CD4-positive, alpha-beta memory T cell (primary cell): ENCODE data around the gene SERPINA6. TPM values are rescaled to one million over a fixed set of nuclear protein-coding genes. Genes with fewer than 3 reads are reported as not detected.
"Not testable (repeated sequence)": the region's sequence is repeated elsewhere in the genome, so short reads cannot be mapped to it uniquely, and the experiment has no call there.

Experiments
- CTCF ChIA-PET: fragments of 350-600 bp; sonication (Branson Sonifier 250); formaldehyde crosslinking; loops from one replicate; lab custom pipeline; 2021; ENCODE audit warnings: inconsistent platforms; ENCODE audit not compliant: partially characterized antibody; lab: Charles Lee
- POLR2A ChIA-PET: fragments of 350-600 bp; sonication (Branson Sonifier 250); formaldehyde crosslinking; loops from one replicate; lab custom pipeline; 2021; ENCODE audit not compliant: partially characterized antibody; lab: Charles Lee
- DNase-seq, 5 donors: peaks; one replicate each; pipeline versions ENCODE4 v3.0.0 to v3.0.0-alpha.2; 2020 to 2022; ENCODE audit warnings: mixed read lengths in 1 of 5
- H3K27ac ChIP-seq: one replicate; pipeline ENCODE4 v1.7.0; 2013; ENCODE audit warnings: low read depth, low read length
- H3K27me3 ChIP-seq: 2 replicates; pipeline ENCODE4 v1.7.0; 2013; ENCODE audit warnings: mild to moderate bottlenecking, low read length, moderate library complexity; ENCODE audit not compliant: insufficient read depth
- H3K36me3 ChIP-seq: 2 replicates; pipeline ENCODE4 v1.7.0; 2013; ENCODE audit warnings: mild to moderate bottlenecking, low read length, moderate library complexity; ENCODE audit not compliant: insufficient read depth
- H3K4me1 ChIP-seq: 2 replicates; pipeline ENCODE4 v1.7.0; 2013; ENCODE audit warnings: mild to moderate bottlenecking, low read length, moderate library complexity; ENCODE audit not compliant: insufficient read depth
- H3K4me3 ChIP-seq, 2 donors: one replicate each; pipeline ENCODE4 v1.7.0; 2013; ENCODE audit warnings: low read length in 2 of 2, mild to moderate bottlenecking in 1 of 2
- H3K9me3 ChIP-seq, 2 donors: one replicate each; pipeline ENCODE4 v1.7.0; 2013; ENCODE audit warnings: low read length in 2 of 2, control low read depth in 1 of 2; ENCODE audit not compliant: control insufficient read depth in 1 of 2
- H3K27ac Mint-ChIP-seq, 7 donors: one replicate each; pipeline ENCODE4 v1.8.0; 2020 to 2021; ENCODE audit warnings: mixed read lengths in 7 of 7, mild to moderate bottlenecking in 6 of 7, inconsistent platforms in 3 of 7, moderate library complexity in 3 of 7
- H3K27me3 Mint-ChIP-seq, 2 donors: one replicate each; pipeline ENCODE4 v1.8.0; 2020 to 2021; ENCODE audit warnings: mixed read lengths in 2 of 2
- H3K36me3 Mint-ChIP-seq, 2 donors: one replicate each; pipeline ENCODE4 v1.8.0; 2020 to 2021; ENCODE audit warnings: mixed read lengths in 2 of 2, inconsistent platforms in 1 of 2, mild to moderate bottlenecking in 1 of 2
- H3K4me1 Mint-ChIP-seq, 4 donors: one replicate each; pipeline ENCODE4 v1.8.0; 2020 to 2021; ENCODE audit warnings: mixed read lengths in 4 of 4, mild to moderate bottlenecking in 1 of 4
- H3K4me3 Mint-ChIP-seq, 8 donors: one replicate each; pipeline ENCODE4 v1.8.0; 2020 to 2021; ENCODE audit warnings: mixed read lengths in 8 of 8, mild to moderate bottlenecking in 7 of 8, moderate library complexity in 6 of 8, inconsistent platforms in 3 of 8
- H3K9me3 Mint-ChIP-seq, 8 donors: one replicate each; pipeline ENCODE4 v1.8.0; 2020 to 2021; ENCODE audit warnings: mixed read lengths in 8 of 8, mild to moderate bottlenecking in 5 of 8, inconsistent platforms in 3 of 8, moderate library complexity in 1 of 8
- intact Hi-C: fragments of 100-400 bp; cut with micrococcal nuclease; formaldehyde crosslinking; loops from one replicate; pipeline ENCODE4 v1.15.1; 2023
- polyA plus RNA-seq, 2 donors: library from polyadenylated mRNA; unstranded; fragments of 300-500 nt; fragmentation: Illumina TruSeq; gene quantifications; one replicate each; pipeline ENCODE4 v1.2.3, GENCODE V29; 2021
- total RNA-seq, 2 experiments: library from RNA; stranded (reverse); gene quantifications; one replicate each; pipeline ENCODE4 v1.2.3, GENCODE V29; 2021

The SERPINA6 gene
- total and polyA plus RNA-seq, 4 experiments from 2014 or later = not detected

- intact Hi-C loops = no loop called here
- Mint-ChIP-seq H3K4me3 (no peak overlapping the region), H3K36me3 (no peaks in the 10 kb centered on the region), H3K4me1 (peaks cover 10 to 31% (median 17%) of the 10 kb centered on the region in 4 donors), H3K27me3 (peaks cover 0 to 5% of the 10 kb centered on the region in 2 donors), H3K27ac (peak overlapping the region in 2 of 7 donors; percentile 38 to 64), H3K9me3 (peaks cover 0 to 8% (median 3%) of the 10 kb centered on the region in 8 donors)
- Histone ChIP-seq H3K27ac (no peak overlapping the region), H3K4me1 (peaks cover 18% of the 10 kb centered on the region), H3K27me3 (no peaks in the 10 kb centered on the region), H3K9me3 (no peaks in the 10 kb centered on the region), H3K4me3 (no peak overlapping the region), H3K36me3 (no peaks in the 10 kb centered on the region)
- ChIA-PET CTCF (no interaction called here), POLR2A (no interaction called here)
- no peak for DNase-seq
Measured at GRCh38 chr14:94349276-94349675, 26.1 kb upstream of the SERPINA6 start.

- peaks cover 18% of the 10 kb centered on the region for H3K4me1 ChIP-seq
- Mint-ChIP-seq H3K27me3 (peaks cover 0 to 5% of the 10 kb centered on the region in 2 donors), H3K4me1 (peaks cover 10 to 31% (median 17%) of the 10 kb centered on the region in 4 donors), H3K9me3 (peaks cover 0 to 8% (median 2%) of the 10 kb centered on the region in 8 donors), H3K27ac (peak overlapping the region in 1 of 7 donors; percentile 38), H3K36me3 (no peaks in the 10 kb centered on the region), H3K4me3 (no peak overlapping the region)
- no peak overlapping the region for H3K4me3 ChIP-seq
- no peaks in the 10 kb centered on the region for H3K36me3 ChIP-seq
- intact Hi-C loops = no loop called here
- DNase-seq = no peak
- H3K9me3 ChIP-seq = no peaks in the 10 kb centered on the region
- no peaks in the 10 kb centered on the region for H3K27me3 ChIP-seq
- POLR2A ChIA-PET = no interaction called here
- CTCF ChIA-PET = no interaction called here
- no peak overlapping the region for H3K27ac ChIP-seq
Measured at GRCh38 chr14:94348836-94349235, 25.7 kb upstream of the SERPINA6 start.

GRCh38 chr14:94346841-94347240 lies 23.7 kb upstream of the SERPINA6 start:
- H3K4me1 Mint-ChIP-seq = peaks cover 13 to 42% (median 19%) of the 10 kb centered on the region in 4 donors
- Histone ChIP-seq H3K4me1 (peaks cover 18% of the 10 kb centered on the region), H3K27me3 (no peaks in the 10 kb centered on the region), H3K9me3 (no peaks in the 10 kb centered on the region), H3K4me3 (no peak overlapping the region), H3K27ac (peak overlapping the region; percentile 68), H3K36me3 (no peaks in the 10 kb centered on the region)
- no peak for DNase-seq
- H3K9me3 Mint-ChIP-seq = peaks cover 0 to 4% (median 2%) of the 10 kb centered on the region in 8 donors
- intact Hi-C loops = no loop called here
- ChIA-PET CTCF (no interaction called here), POLR2A (no interaction called here)
- peaks cover 0 to 5% of the 10 kb centered on the region in 2 donors for H3K27me3 Mint-ChIP-seq
- peak overlapping the region in 5 of 8 donors; percentile 3 to 80 (median 43) for H3K4me3 Mint-ChIP-seq
- peak overlapping the region; percentile 82 to 91 (median 89) for H3K27ac Mint-ChIP-seq
- H3K36me3 Mint-ChIP-seq = no peaks in the 10 kb centered on the region

- Mint-ChIP-seq H3K4me1 (peaks cover 16 to 47% (median 20%) of the 10 kb centered on the region in 4 donors), H3K27ac (peak overlapping the region; percentile 82 to 91 (median 89)), H3K4me3 (peak overlapping the region in 6 of 8 donors; percentile 3 to 80 (median 32))
- H3K27me3 Mint-ChIP-seq, CTCF ChIA-PET, POLR2A ChIA-PET, H3K9me3 Mint-ChIP-seq, H3K9me3 ChIP-seq, H3K4me3 ChIP-seq, H3K36me3 Mint-ChIP-seq, intact Hi-C loops, H3K27me3 ChIP-seq, H3K36me3 ChIP-seq: not testable (repeated sequence)
- peak; percentile 38 to 91 (median 53) for DNase-seq
- Histone ChIP-seq H3K4me1 (peaks cover 18% of the 10 kb centered on the region), H3K27ac (peak overlapping the region; percentile 68)
Measured at GRCh38 chr14:94346065-94346786, 23.1 kb upstream of the SERPINA6 start.

GRCh38 chr14:94345344-94346064 lies 22.4 kb upstream of the SERPINA6 start:
- Histone ChIP-seq H3K27me3 (no peaks in the 10 kb centered on the region), H3K9me3 (no peaks in the 10 kb centered on the region), H3K27ac (peak overlapping the region; percentile 52), H3K36me3 (no peaks in the 10 kb centered on the region), H3K4me1 (peaks cover 18% of the 10 kb centered on the region), H3K4me3 (no peak overlapping the region)
- H3K4me3 Mint-ChIP-seq = peak overlapping the region in 1 of 8 donors; percentile 22
- H3K4me1 Mint-ChIP-seq = peaks cover 16 to 47% (median 20%) of the 10 kb centered on the region in 4 donors
- intact Hi-C loops = no loop called here
- peak overlapping the region in 5 of 7 donors; percentile 74 to 86 (median 84) for H3K27ac Mint-ChIP-seq
- POLR2A ChIA-PET = no interaction called here
- peaks cover 4 to 6% of the 10 kb centered on the region in 2 donors for H3K27me3 Mint-ChIP-seq
- peaks cover 0 to 4% (median 1%) of the 10 kb centered on the region in 8 donors for H3K9me3 Mint-ChIP-seq
- CTCF ChIA-PET = no interaction called here
- H3K36me3 Mint-ChIP-seq = no peaks in the 10 kb centered on the region
- peak in 2 of 5 donors; percentile 3 to 27 for DNase-seq

- no peaks in the 10 kb centered on the region for H3K36me3 Mint-ChIP-seq
- peaks cover 0 to 4% (median 2%) of the 10 kb centered on the region in 8 donors for H3K9me3 Mint-ChIP-seq
- Histone ChIP-seq H3K27me3 (no peaks in the 10 kb centered on the region), H3K4me1 (peaks cover 18% of the 10 kb centered on the region), H3K4me3 (no peak overlapping the region), H3K9me3 (no peaks in the 10 kb centered on the region), H3K27ac (no peak overlapping the region), H3K36me3 (no peaks in the 10 kb centered on the region)
- H3K4me1 Mint-ChIP-seq = peaks cover 16 to 47% (median 20%) of the 10 kb centered on the region in 4 donors
- peak overlapping the region in 4 of 7 donors; percentile 66 to 86 (median 79) for H3K27ac Mint-ChIP-seq
- no peak overlapping the region for H3K4me3 Mint-ChIP-seq
- ChIA-PET CTCF (no interaction called here), POLR2A (no interaction called here)
- H3K27me3 Mint-ChIP-seq = peaks cover 4 to 6% of the 10 kb centered on the region in 2 donors
- DNase-seq = no peak
- intact Hi-C loops = no loop called here
Measured at GRCh38 chr14:94344389-94344788, 21.3 kb upstream of the SERPINA6 start.
